HCT116 (cell line): ENCODE data around the gene SHMT1. TPM values are rescaled to one million over a fixed set of nuclear protein-coding genes. Genes with fewer than 3 reads are reported as not detected.
A peak's percentile ranks its signal among the peaks of the same experiment; 100 is the strongest.
"Not testable (repeated sequence)": the region's sequence is repeated elsewhere in the genome, so short reads cannot be mapped to it uniquely, and the experiment has no call there.

Source experiments
- ATAC-seq: fragments of 200-7000 bp; cut with Tn5 transposase; 2 replicates; pipeline ENCODE4 v1.9.1; 2020; ENCODE audit warnings: mild to moderate bottlenecking, moderate library complexity
- BruUV-seq: library from RNA; stranded (reverse); fragments of 400-500 nt; replicated peaks from 2 replicates; lab custom pipeline; 2021; lab: Mats Ljungman, UMichigan
- CTCF ChIA-PET: fragments of 300-600 bp; sonication (Branson Sonifier 250); formaldehyde crosslinking; loops from one replicate; lab custom pipeline; 2021; ENCODE audit warnings: antibody characterized with exemption; lab: Charles Lee
- POLR2A ChIA-PET: fragments of 300-600, 350-600 bp; sonication (Branson Sonifier 250); formaldehyde crosslinking; loops from one replicate; lab custom pipeline; 2021; ENCODE audit warnings: antibody characterized with exemption; lab: Charles Lee
- RAD21 ChIA-PET, 2 experiments: fragments of 300-600 bp; sonication (Branson Sonifier 250); formaldehyde crosslinking; loops; one replicate each; lab custom pipeline; 2023; ENCODE audit warnings: low total read pairs in 2 of 2; ENCODE audit not compliant: uncharacterized antibody in 2 of 2, unreplicated experiment in 2 of 2, low non-redundant PET in 1 of 2; lab: Charles Lee
- DNase-seq: peaks from one replicate; pipeline ENCODE4 v3.0.0-alpha.2; 2010; ENCODE audit warnings: low read depth, low spot score
- H2AFZ ChIP-seq: fragments of 200-600 bp; shearing (Covaris generic), sonication (generic); 2 replicates; pipeline ENCODE4 v1.6.1; 2017; ENCODE audit warnings: low read depth, mixed run types, mixed read lengths, antibody characterized with exemption, low read length; ENCODE audit not compliant: poor library complexity, severe bottlenecking
- H3K27ac ChIP-seq: 2 replicates; pipeline ENCODE4 v1.5.1; 2012; ENCODE audit warnings: low read depth, low read length
- H3K27me3 ChIP-seq: fragments of 200-600 bp; sonication (generic); 2 replicates; pipeline ENCODE4 v1.6.1; 2016; ENCODE audit warnings: mixed run types, low read length, mixed read lengths; ENCODE audit not compliant: insufficient read depth
- H3K36me3 ChIP-seq, 2 experiments: fragments of 200-500 bp in 1 of 2; fragments of 200-600 bp in 1 of 2; sonication (Bioruptor generic) in 1 of 2; sonication (generic) in 1 of 2; 2 replicates each; pipeline versions ENCODE4 v1.5.1 to v1.6.1; 2014 to 2016; ENCODE audit warnings: low read length in 2 of 2, inconsistent platforms in 1 of 2, mixed read lengths in 1 of 2, mixed run types in 1 of 2; ENCODE audit not compliant: insufficient read depth in 2 of 2, control insufficient read depth in 1 of 2
- H3K4me1 ChIP-seq, 2 experiments: fragments of 200-600 bp in 1 of 2; sonication (generic) in 1 of 2; 2 replicates each; pipeline versions ENCODE4 v1.5.1 to v1.6.1; 2012 to 2017; ENCODE audit warnings: low read length in 2 of 2, inconsistent platforms in 1 of 2, mild to moderate bottlenecking in 1 of 2, mixed read lengths in 1 of 2, mixed run types in 1 of 2, moderate library complexity in 1 of 2; ENCODE audit not compliant: insufficient read depth in 2 of 2, control insufficient read depth in 1 of 2
- H3K4me2 ChIP-seq: fragments of 200-600 bp; sonication (generic); 2 replicates; pipeline ENCODE4 v1.6.1; 2017; ENCODE audit warnings: mixed run types, low read length, mixed read lengths
- H3K4me3 ChIP-seq, 2 experiments: fragments of 200-600 bp in 1 of 2; sonication (generic) in 1 of 2; replicated peaks in 1 of 2; 2 replicates each; pipeline ENCODE4 v1.5.1; 2011 to 2016; ENCODE audit warnings: low read length in 2 of 2, control low read depth in 1 of 2, low read depth in 1 of 2, mild to moderate bottlenecking in 1 of 2, mixed read lengths in 1 of 2, mixed run types in 1 of 2
- H3K79me2 ChIP-seq: fragments of 200-600 bp; sonication (generic); 2 replicates; pipeline ENCODE4 v1.6.1; 2017; ENCODE audit warnings: mild to moderate bottlenecking, mixed run types, low read length, moderate library complexity, mixed read lengths; ENCODE audit not compliant: insufficient read depth
- H3K9ac ChIP-seq: fragments of 200-600 bp; sonication (generic); 2 replicates; pipeline ENCODE4 v1.6.1; 2016; ENCODE audit warnings: low read length, mixed read lengths
- H3K9me2 ChIP-seq: fragments of 200-600 bp; sonication (generic), shearing (Covaris generic); 2 replicates; pipeline ENCODE4 v1.6.1; 2017; ENCODE audit warnings: mixed run types, mild to moderate bottlenecking, moderate library complexity; ENCODE audit not compliant: insufficient read depth
- H3K9me3 ChIP-seq, 2 experiments: fragments of 200-500 bp in 1 of 2; fragments of 200-600 bp in 1 of 2; sonication (Bioruptor generic) in 1 of 2; sonication (generic) in 1 of 2; 2 replicates each; pipeline ENCODE4 v1.6.1; 2014 to 2017; ENCODE audit warnings: low read length in 2 of 2, mixed read lengths in 2 of 2, inconsistent platforms in 1 of 2, low read depth in 1 of 2, mild to moderate bottlenecking in 1 of 2, mixed run types in 1 of 2, moderate library complexity in 1 of 2; ENCODE audit not compliant: control insufficient read depth in 1 of 2, insufficient read depth in 1 of 2
- H4K20me1 ChIP-seq: fragments of 200-600 bp; sonication (generic), shearing (Covaris generic); 2 replicates; pipeline ENCODE4 v1.6.1; 2017; ENCODE audit warnings: mixed run types, mild to moderate bottlenecking, moderate library complexity; ENCODE audit not compliant: insufficient read depth
- EZH2 ChIP-seq: fragments of 200-600 bp; sonication (generic); IDR thresholded peaks from 2 replicates; pipeline ENCODE4 v1.6.1; 2017; ENCODE audit warnings: antibody characterized with exemption, mixed run types
- EZH2phosphoT487 ChIP-seq: fragments of 200-600 bp; IDR thresholded peaks from 2 replicates; pipeline ENCODE4 v1.6.1; 2018; ENCODE audit warnings: antibody characterized with exemption, borderline replicate concordance
- SIN3A ChIP-seq: IDR thresholded peaks from 2 replicates; pipeline ENCODE4 v1.6.1; 2012; ENCODE audit warnings: low read depth
- SP1 ChIP-seq: IDR thresholded peaks from 2 replicates; pipeline ENCODE4 v1.6.1; 2012; ENCODE audit warnings: low read depth
- ZBTB33 ChIP-seq: IDR thresholded peaks from 2 replicates; pipeline ENCODE4 v1.6.1; 2011; ENCODE audit warnings: mild to moderate bottlenecking, low read length, moderate library complexity; ENCODE audit not compliant: insufficient replicate concordance; ENCODE audit errors: extremely low read depth
- ZFX ChIP-seq: fragments of 450-650 bp; IDR thresholded peaks from 2 replicates; pipeline ENCODE4 v1.6.1; 2017
- intact Hi-C: fragments of 100-400 bp; cut with micrococcal nuclease; formaldehyde crosslinking; loops from 2 replicates; pipeline ENCODE4 v1.10.0; 2022
- total RNA-seq: library from RNA; stranded (reverse); gene quantifications from one replicate; pipeline ENCODE4 v1.2.1, GENCODE V29; 2021; ENCODE audit not compliant: unreplicated experiment

The SHMT1 gene
- total RNA-seq, 1 experiment from 2014 or later, result 46.5 TPM

GRCh38 chr17:18314059-18314730 is 49.2 kb downstream of the SHMT1 start:
- RAD21 ChIA-PET, result no interaction called here
- Histone ChIP-seq H3K27ac (peak overlapping the region; percentile 78), H3K27me3 (no peaks in the 10 kb centered on the region), H3K4me3 (peak overlapping the region; percentile 93), H3K9ac (peak overlapping the region; percentile 87), H3K9me3 (no peaks in the 10 kb centered on the region; a peak in 1 of 4 replicates), H3K9me2 (no peaks in the 10 kb centered on the region), H3K4me2 (peak overlapping the region; percentile 75), H3K4me1 (peaks cover 10 to 19% of the 10 kb centered on the region in 2 experiments), H4K20me1 (no peaks in the 10 kb centered on the region), H3K79me2 (peaks cover 88% of the 10 kb centered on the region), H2AFZ (peak overlapping the region; percentile 39), H3K36me3 (peaks cover 3 to 24% of the 10 kb centered on the region in 2 experiments; a peak in 2 of 4 replicates)
- POLR2A ChIA-PET, result no interaction called here
- no peak for ATAC-seq
- DNase-seq, result no peak
- BruUV-seq, result no TSS peak
- intact Hi-C loops, result loop anchor here (5.0 kb wide), 1 partner anchor 52 kb away; the partner anchor contains the start of gene MIEF2
- TF ChIP-seq ZBTB33 (no peak), ZFX (peak; percentile 46; the same call in 1 of the 2 replicates), SIN3A (peak; percentile 27; the same call in 1 of the 2 replicates), EZH2phosphoT487 (no peak)
- CTCF ChIA-PET, result interaction anchor here (1.0 kb wide), 1 partner anchor 14 kb away, joined by 3 read pairs; no protein-coding TSS in a partner anchor

GRCh38 chr17:18309202-18309601 is 54.1 kb downstream of the SHMT1 start:
- BruUV-seq, result no TSS peak
- ATAC-seq (no peak), DNase-seq (no peak)

GRCh38 chr17:18303206-18303605 is 60.1 kb downstream of the SHMT1 start:
- CTCF ChIA-PET, H3K9me3 ChIP-seq, H3K27me3 ChIP-seq, H3K9ac ChIP-seq, RAD21 ChIA-PET, H3K4me1 ChIP-seq, H4K20me1 ChIP-seq, intact Hi-C loops, H3K4me3 ChIP-seq, H2AFZ ChIP-seq, POLR2A ChIA-PET, H3K27ac ChIP-seq, H3K9me2 ChIP-seq, DNase-seq, H3K4me2 ChIP-seq, ATAC-seq: not testable (repeated sequence)
- H3K36me3 ChIP-seq, result peaks cover 49 to 61% of the 10 kb centered on the region in 2 experiments
- peaks cover 23% of the 10 kb centered on the region for H3K79me2 ChIP-seq
- BruUV-seq, result TSS peak; percentile 13

More at GRCh38 chr17:18309202-18309601, 54.1 kb downstream of the SHMT1 start:
- H2AFZ ChIP-seq, result no peak overlapping the region
- no peak overlapping the region for H3K27ac ChIP-seq
- ChIA-PET RAD21 (no interaction called here), POLR2A (no interaction called here), CTCF (no interaction called here)
- no peaks in the 10 kb centered on the region for H3K9me2 ChIP-seq
- intact Hi-C loops, result no loop called here
- H3K9ac ChIP-seq, result no peak overlapping the region
- H3K4me1 ChIP-seq, result peaks cover 6 to 9% of the 10 kb centered on the region in 2 experiments
- H3K4me3 ChIP-seq, result no peak overlapping the region
- no peaks in the 10 kb centered on the region for H3K27me3 ChIP-seq
- H3K9me3 ChIP-seq, result no peaks in the 10 kb centered on the region
- H3K79me2 ChIP-seq, result peaks cover 78% of the 10 kb centered on the region
- TF ChIP-seq EZH2 (no peak), SP1 (no peak), EZH2phosphoT487 (no peak)
- no peaks in the 10 kb centered on the region for H4K20me1 ChIP-seq
- H3K36me3 ChIP-seq, result peaks cover 29 to 46% of the 10 kb centered on the region in 2 experiments; a peak in 3 of 4 replicates
- no peak overlapping the region for H3K4me2 ChIP-seq
